HG03139 (cell line): ENCODE measurements around the gene TTYH2.

ENCODE experiments used
- ATAC-seq: cut with Tn5 transposase; IDR thresholded peaks from one replicate; pipeline ENCODE4 v1.9.1; 2021; ENCODE audit not compliant: unreplicated experiment

The TTYH2 gene

GRCh38 chr17:74194682-74195081 is 18.7 kb upstream of the TTYH2 start:
- no peak for ATAC-seq

- ATAC-seq, result no peak
Measured at GRCh38 chr17:74196541-74197317, 16.6 kb upstream of the TTYH2 start.

- no peak for ATAC-seq
Measured at GRCh38 chr17:74197801-74198200, 15.6 kb upstream of the TTYH2 start.

GRCh38 chr17:74198694-74199093 is 14.7 kb upstream of the TTYH2 start:
- no peak for ATAC-seq

- no peak for ATAC-seq
Measured at GRCh38 chr17:74199306-74200092, 13.9 kb upstream of the TTYH2 start.

- no peak for ATAC-seq
Measured at GRCh38 chr17:74200112-74200511, 13.3 kb upstream of the TTYH2 start.

GRCh38 chr17:74201250-74201649 is 12.1 kb upstream of the TTYH2 start:
- no peak for ATAC-seq

GRCh38 chr17:74201948-74202347 is 11.4 kb upstream of the TTYH2 start:
- ATAC-seq, result no peak

- no peak for ATAC-seq
Measured at GRCh38 chr17:74202938-74203337, 10.4 kb upstream of the TTYH2 start.

- ATAC-seq, result peak; percentile 66
Measured at GRCh38 chr17:74203439-74204240, 9.7 kb upstream of the TTYH2 start, which contains the start of gene RPL38. Gene RPL38 (plus strand): TSS chr17:74203678. CDS start chr17:74203956, 278 bp downstream.

GRCh38 chr17:74204474-74204873 is 8.9 kb upstream of the TTYH2 start:
- no peak for ATAC-seq

- no peak for ATAC-seq
Measured at GRCh38 chr17:74205274-74205673, 8.1 kb upstream of the TTYH2 start.

GRCh38 chr17:74206332-74206818 is 7.0 kb upstream of the TTYH2 start:
- ATAC-seq, result no peak

- no peak for ATAC-seq
Measured at GRCh38 chr17:74210191-74211140, 2.9 kb upstream of the TTYH2 start.

GRCh38 chr17:74211141-74211911 is 2.0 kb upstream of the TTYH2 start:
- ATAC-seq, result no peak

- ATAC-seq, result no peak
Measured at GRCh38 chr17:74211912-74212208, 1.5 kb upstream of the TTYH2 start.

- ATAC-seq, result peak; percentile 7
Measured at GRCh38 chr17:74212209-74212912, 1.0 kb upstream of the TTYH2 start.

- no peak for ATAC-seq
Measured at GRCh38 chr17:74213861-74214391, 555 bp downstream of the TTYH2 start.
